IgD-negative memory B cell (primary cell): Measurements from ENCODE around the gene LITAF. TPM values are rescaled to one million over a fixed set of nuclear protein-coding genes. Genes with fewer than 3 reads are reported as not detected.
"Not testable (repeated sequence)": the region's sequence is repeated elsewhere in the genome, so short reads cannot be mapped to it uniquely, and the experiment has no call there.

ENCODE experiments used
- H3K27ac Mint-ChIP-seq, 3 donors: one replicate each; pipeline ENCODE4 v1.8.0; 2020 to 2022; ENCODE audit warnings: mild to moderate bottlenecking in 3 of 3, mixed read lengths in 3 of 3, moderate library complexity in 1 of 3
- H3K27me3 Mint-ChIP-seq: one replicate; pipeline ENCODE4 v1.8.0; 2021; ENCODE audit warnings: mixed read lengths
- H3K36me3 Mint-ChIP-seq: one replicate; pipeline ENCODE4 v1.8.0; 2020; ENCODE audit warnings: mild to moderate bottlenecking, mixed read lengths
- H3K4me1 Mint-ChIP-seq, 3 donors: one replicate each; pipeline ENCODE4 v1.8.0; 2020 to 2022; ENCODE audit warnings: mixed read lengths in 3 of 3, mild to moderate bottlenecking in 1 of 3
- H3K4me3 Mint-ChIP-seq, 4 donors: one replicate each; pipeline ENCODE4 v1.8.0; 2020 to 2022; ENCODE audit warnings: mild to moderate bottlenecking in 4 of 4, mixed read lengths in 4 of 4, moderate library complexity in 3 of 4
- H3K9me3 Mint-ChIP-seq, 3 donors: one replicate each; pipeline ENCODE4 v1.8.0; 2020 to 2021; ENCODE audit warnings: mixed read lengths in 3 of 3, mild to moderate bottlenecking in 1 of 3
- polyA plus RNA-seq: library from polyadenylated mRNA; unstranded; fragments of 300-500 nt; fragmentation: Illumina TruSeq; gene quantifications from one replicate; pipeline ENCODE4 v1.2.3, GENCODE V29; 2021

LITAF gene
- polyA plus RNA-seq, 1 donor from 2014 or later: 318 TPM

DNA sequence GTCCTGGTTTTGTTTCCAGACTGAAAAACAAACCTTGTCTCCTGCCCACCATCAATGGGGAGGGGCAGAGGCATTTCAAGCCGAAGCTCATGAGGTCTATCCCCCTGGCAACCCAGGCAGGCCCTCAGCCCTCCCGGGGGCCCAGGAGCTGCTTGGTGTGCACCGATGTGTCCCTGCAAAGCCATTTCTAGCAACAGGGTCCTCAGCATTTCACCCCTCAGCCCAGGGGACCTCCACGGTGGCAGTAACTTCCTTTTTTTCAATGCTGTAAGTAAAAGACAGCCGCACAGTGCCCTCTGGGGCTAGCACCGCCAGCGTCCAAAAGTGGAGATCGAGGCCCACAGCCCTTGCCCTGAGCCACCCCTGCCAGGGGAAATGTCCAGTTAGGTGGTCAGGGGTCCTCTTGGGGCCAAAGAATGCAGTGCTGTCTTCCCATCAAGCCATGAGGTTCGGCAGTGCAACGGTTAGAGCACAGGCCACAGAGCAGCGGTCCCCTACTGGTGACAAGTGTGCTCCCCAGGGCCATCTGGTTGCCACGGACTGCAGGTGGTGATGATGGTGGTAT, 79.9 kb downstream of the LITAF start:
- H3K4me3 Mint-ChIP-seq: peak overlapping the region; percentile 31 to 85 (median 70)
- no peaks in the 10 kb centered on the region for H3K9me3 Mint-ChIP-seq
- peak overlapping the region in 2 of 3 donors; percentile 59 to 75 for H3K27ac Mint-ChIP-seq
- peaks cover 3 to 10% (median 3%) of the 10 kb centered on the region in 3 donors for H3K4me1 Mint-ChIP-seq
- H3K27me3 Mint-ChIP-seq: no peaks in the 10 kb centered on the region
- no peaks in the 10 kb centered on the region for H3K36me3 Mint-ChIP-seq

DNA sequence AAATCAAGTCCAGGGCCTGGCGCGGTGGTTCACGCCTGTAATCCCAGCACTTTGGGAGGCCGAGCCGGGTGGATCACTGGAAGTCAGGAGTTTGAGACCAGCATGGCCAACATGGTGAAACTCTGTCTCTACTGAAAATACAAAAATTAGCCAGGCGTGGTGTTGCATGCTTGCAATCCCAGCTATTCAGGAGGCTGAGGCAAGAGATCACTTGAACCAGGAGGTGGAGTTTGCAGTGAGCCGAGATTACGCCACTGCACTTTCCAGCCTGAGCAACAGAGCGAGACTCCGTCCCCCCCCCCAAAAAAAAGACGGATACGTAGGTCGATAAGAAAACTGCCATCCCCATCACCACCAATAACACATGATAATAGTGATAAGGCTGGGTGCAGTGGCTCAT, 82.5 kb downstream of the LITAF start:
- not testable (repeated sequence) for H3K27me3 Mint-ChIP-seq, H3K27ac Mint-ChIP-seq

DNA sequence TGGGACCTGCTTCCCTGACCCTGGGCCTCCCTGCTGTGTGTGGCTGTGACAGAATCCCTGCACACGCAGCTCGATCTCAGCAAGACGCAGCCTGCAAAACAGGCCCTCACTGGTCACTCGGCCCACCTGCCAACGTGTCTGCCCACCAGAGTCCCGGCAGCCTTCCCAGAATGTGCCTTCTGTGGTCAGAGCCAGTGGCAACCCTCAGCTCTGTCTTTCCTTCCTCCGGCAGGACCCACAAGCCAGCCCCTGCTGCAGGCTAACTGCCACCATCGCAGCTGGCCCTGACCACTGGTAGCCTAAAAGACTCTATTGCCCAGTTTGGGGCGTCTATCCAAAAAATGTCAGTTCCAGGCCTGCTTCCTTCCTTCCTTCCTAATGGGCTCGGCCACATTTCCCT, 83.2 kb downstream of the LITAF start:
- Mint-ChIP-seq H3K27me3 (no peaks in the 10 kb centered on the region), H3K27ac (no peak overlapping the region), H3K4me3 (no peak overlapping the region), H3K9me3 (no peaks in the 10 kb centered on the region), H3K4me1 (peaks cover 5 to 10% (median 7%) of the 10 kb centered on the region in 3 donors), H3K36me3 (no peaks in the 10 kb centered on the region)

More for the DNA sequence above, 82.5 kb downstream of the LITAF start:
- H3K4me1 Mint-ChIP-seq: peaks cover 3 to 10% (median 4%) of the 10 kb centered on the region in 3 donors
- H3K36me3 Mint-ChIP-seq, H3K9me3 Mint-ChIP-seq, H3K4me3 Mint-ChIP-seq: not testable (repeated sequence)

DNA sequence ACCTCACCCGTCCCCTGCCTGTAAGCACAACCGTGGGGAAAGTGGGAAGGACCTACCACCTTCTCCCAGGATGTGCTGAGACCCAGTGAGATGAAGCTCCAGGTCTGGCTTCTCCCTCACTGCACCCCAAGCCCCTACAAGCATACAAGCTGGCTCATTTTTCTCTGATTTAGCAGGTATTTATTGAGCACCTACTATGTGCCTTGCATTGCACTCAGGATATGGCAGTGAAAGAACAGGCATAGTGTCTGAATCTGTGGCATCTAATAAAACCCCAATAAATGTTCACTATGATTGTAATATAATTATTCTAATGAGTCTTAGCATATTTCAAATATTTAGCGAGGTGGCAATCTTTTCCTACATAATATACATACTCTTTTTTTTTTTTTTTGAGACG, 84.5 kb downstream of the LITAF start:
- no peaks in the 10 kb centered on the region for H3K9me3 Mint-ChIP-seq
- H3K27me3 Mint-ChIP-seq: no peaks in the 10 kb centered on the region

DNA sequence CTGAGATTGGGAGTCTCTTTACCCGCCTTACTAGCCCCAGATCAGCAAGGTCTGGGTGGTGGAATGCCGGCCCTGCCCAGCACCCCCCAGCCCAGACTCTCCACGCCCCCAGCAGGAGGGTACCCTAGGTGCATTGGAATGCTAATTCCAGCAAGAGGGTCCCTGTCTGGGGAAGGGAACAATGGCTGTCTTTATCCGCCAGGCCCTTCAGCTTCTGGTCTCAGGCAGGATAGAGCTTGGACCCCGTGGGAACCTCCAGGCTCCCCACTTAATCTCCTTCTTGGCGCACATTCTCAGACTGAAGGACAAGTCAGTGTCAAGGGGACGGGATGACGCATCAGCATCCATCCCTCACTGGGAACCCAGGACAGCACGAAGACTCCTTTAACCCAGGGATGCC, 85.1 kb downstream of the LITAF start:
- Mint-ChIP-seq H3K4me1 (peaks cover 11 to 16% (median 11%) of the 10 kb centered on the region in 3 donors), H3K9me3 (no peaks in the 10 kb centered on the region), H3K36me3 (no peaks in the 10 kb centered on the region), H3K27me3 (no peaks in the 10 kb centered on the region), H3K4me3 (no peak overlapping the region), H3K27ac (peak overlapping the region in 1 of 3 donors; percentile 41)

More for the DNA sequence above, 84.5 kb downstream of the LITAF start:
- Mint-ChIP-seq H3K4me1 (peaks cover 6 to 14% (median 13%) of the 10 kb centered on the region in 3 donors), H3K27ac (peak overlapping the region in 1 of 3 donors; percentile 41), H3K4me3 (no peak overlapping the region), H3K36me3 (no peaks in the 10 kb centered on the region)

DNA sequence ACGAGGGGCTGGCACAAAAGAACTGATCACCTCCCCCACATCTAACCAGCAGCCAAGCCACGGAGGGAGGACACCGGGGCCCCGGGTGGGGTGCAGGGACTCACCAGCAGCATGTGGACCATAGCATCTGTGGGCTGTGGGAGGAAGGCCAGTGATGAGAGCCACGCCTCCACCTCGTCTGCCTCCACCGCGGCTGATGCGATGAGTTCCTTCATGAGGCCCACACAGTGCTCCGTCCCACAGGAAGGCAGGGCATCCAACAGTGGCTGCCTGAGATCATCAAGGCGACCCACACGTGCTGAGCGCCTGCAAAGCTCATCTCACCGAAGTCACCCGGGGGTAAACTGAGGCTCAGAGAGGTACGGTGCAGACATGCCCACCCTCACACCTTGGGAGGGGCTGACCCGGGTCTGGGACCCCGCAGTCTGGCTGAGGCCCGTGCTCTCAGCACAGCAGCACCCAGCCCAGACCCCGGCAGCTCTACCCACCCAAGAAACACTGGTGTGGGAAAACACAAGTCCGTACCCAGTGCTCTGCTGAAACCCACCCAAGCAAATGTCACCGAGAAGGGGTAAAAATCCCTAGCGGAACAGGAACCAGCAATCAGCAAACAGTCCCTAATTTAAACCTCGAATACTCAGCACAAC, 85.9 kb downstream of the LITAF start:
- Mint-ChIP-seq H3K9me3 (no peaks in the 10 kb centered on the region), H3K36me3 (no peaks in the 10 kb centered on the region), H3K4me3 (peak overlapping the region in 1 of 4 donors; percentile 38), H3K27me3 (no peaks in the 10 kb centered on the region), H3K27ac (no peak overlapping the region), H3K4me1 (peaks cover 7 to 21% (median 10%) of the 10 kb centered on the region in 3 donors)

DNA sequence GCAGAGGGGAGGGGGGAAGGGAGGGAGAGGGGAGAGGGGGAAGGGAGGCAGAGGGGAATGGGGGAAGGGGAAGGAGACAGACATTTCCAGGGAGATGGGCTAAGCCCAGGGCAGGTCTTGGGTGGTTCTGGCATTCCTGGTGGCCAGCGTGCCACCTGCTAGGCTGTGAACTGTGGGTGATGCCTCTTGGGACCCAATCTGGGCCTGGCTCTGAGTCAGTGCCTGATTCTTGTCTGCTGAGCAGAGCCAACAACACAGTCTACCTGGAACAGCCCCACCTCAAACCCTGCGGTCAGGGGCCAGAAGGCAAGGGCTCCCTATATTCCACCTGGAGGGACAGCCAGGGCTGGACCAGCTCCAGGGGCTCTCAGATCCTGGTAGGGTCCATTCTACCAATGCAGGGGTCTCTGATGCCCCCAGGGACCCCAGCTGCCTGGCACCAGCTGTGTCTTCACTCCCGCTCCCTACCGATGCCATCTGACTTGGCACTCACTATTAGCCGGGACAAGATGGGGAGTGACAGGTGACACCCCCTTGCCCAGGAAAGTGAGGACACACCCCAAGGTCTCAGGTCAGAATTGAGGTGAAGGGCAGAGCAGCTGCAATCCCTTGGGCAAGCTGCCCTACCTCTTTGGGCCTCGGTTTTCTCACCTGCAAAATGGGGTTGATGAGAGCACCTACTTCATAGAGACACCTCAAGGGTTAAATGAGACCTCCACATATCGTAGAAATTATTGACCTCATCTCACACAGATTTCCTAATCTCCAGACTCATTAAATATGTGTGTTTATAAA, 87.2 kb downstream of the LITAF start:
- Mint-ChIP-seq H3K27ac (peak overlapping the region in 1 of 3 donors; percentile 16), H3K36me3 (no peaks in the 10 kb centered on the region), H3K27me3 (no peaks in the 10 kb centered on the region), H3K9me3 (no peaks in the 10 kb centered on the region), H3K4me1 (peaks cover 7 to 25% (median 14%) of the 10 kb centered on the region in 3 donors), H3K4me3 (no peak overlapping the region)

DNA sequence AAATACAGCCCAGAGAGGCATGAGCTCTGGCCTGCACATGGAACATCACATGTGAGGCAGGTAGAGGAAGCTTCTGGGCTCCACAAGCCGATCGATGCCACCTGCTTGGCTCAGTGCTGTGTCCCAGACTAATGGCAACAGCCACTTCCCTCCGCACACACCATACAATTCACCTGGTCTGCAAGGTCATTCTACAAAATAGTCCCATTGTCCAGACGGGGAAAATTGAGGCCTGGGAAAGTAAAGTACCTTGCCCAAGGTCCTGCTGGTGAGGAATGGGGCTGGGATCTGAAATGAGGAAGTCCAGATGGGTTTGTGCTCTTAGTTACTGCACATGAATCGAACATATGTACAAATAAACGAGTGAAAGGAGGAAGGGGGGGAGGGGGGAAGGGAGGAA, 88.0 kb downstream of the LITAF start:
- Mint-ChIP-seq H3K4me3 (peak overlapping the region in 2 of 4 donors; percentile 51 to 52), H3K9me3 (no peaks in the 10 kb centered on the region), H3K27ac (no peak overlapping the region), H3K36me3 (no peaks in the 10 kb centered on the region), H3K4me1 (peaks cover 7 to 25% (median 14%) of the 10 kb centered on the region in 3 donors), H3K27me3 (no peaks in the 10 kb centered on the region)

DNA sequence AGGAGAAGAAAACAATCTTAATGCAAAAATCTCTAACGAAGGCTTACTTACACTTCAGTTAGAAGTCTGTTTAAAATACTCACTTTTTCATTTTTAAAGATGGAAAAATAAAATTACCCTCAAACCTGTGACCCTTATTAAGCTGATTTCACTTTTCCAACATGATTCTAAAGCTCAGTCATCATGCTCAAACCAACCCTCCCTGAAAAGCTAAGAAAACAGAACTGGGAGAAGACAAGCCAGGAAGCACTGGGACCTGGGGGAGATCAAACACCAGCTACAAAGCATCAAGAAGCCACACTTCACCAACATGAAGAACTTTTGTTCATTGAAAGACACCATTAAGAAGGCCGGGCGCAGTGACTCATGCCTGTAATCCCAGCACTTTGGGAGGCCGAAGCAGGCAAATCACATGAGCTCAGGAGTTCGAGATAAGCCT, 88.8 kb downstream of the LITAF start:
- no peaks in the 10 kb centered on the region for H3K9me3 Mint-ChIP-seq
- peaks cover 7 to 25% (median 15%) of the 10 kb centered on the region in 3 donors for H3K4me1 Mint-ChIP-seq
- H3K27ac Mint-ChIP-seq: no peak overlapping the region
- H3K36me3 Mint-ChIP-seq: no peaks in the 10 kb centered on the region
- H3K27me3 Mint-ChIP-seq: no peaks in the 10 kb centered on the region
- no peak overlapping the region for H3K4me3 Mint-ChIP-seq

Other genes starting within 250 kb of the LITAF start
- gene RMI2, start 241.5 kb downstream of the LITAF start, polyA plus RNA-seq: 13.8 TPM
- 60.9 TPM for gene SNN, start 81.5 kb upstream of the LITAF start, polyA plus RNA-seq
- gene TXNDC11, start 155.9 kb upstream of the LITAF start, polyA plus RNA-seq: 78.0 TPM
- gene ZC3H7A, start 210.3 kb upstream of the LITAF start, polyA plus RNA-seq: 37.5 TPM